ENCODE measurements around the gene KIF23. TPM values are rescaled to one million over a fixed set of nuclear protein-coding genes. Genes with fewer than 3 reads are reported as not detected.

KIF23 gene
- total and polyA plus RNA-seq, 2 of the 4 experiments (the other 2 are of a cell fraction), result 37.7 to 56.1 TPM

- H4K5ac ChIP-seq (ENCODE audit: low read depth, low read length), result no peak overlapping the region
- DNase-seq, result no peak
- intact Hi-C loops (cut with micrococcal nuclease), result no loop called here
- no peaks in the 10 kb centered on the region for H3K79me1 ChIP-seq (ENCODE audit: low read depth in 1 of 2, low read length in 2 of 2)
- H2BK120ac ChIP-seq (ENCODE audit: low read depth, low read length), result no peak overlapping the region
- in situ Hi-C loops (cut with MboI; ENCODE audit: low sequenced_read_pairs), result no loop called here
- H3K9me3 ChIP-seq (ENCODE audit: control insufficient read depth, insufficient read depth, low read length), result no peaks in the 10 kb centered on the region; the same call in none of the 2 replicates
- dilution Hi-C loops (cut with HindIII; ENCODE audit: low sequenced_read_pairs, unreplicated experiment), result no loop called here
- no peak overlapping the region for H2BK15ac ChIP-seq (ENCODE audit: low read depth, low read length)
- H3K4me1 ChIP-seq (ENCODE audit: control insufficient read depth, insufficient read depth, low read length), result no peaks in the 10 kb centered on the region
- BruUV-seq (replicated peaks), result no TSS peak
- TF ChIP-seq RAD21 (IDR thresholded peaks at IDR 0.05; ENCODE audit: low read length) (no peak), NFE2L2 (IDR thresholded peaks at IDR 0.05; ENCODE audit: low read depth, low read length) (no peak), RFX5 (IDR thresholded peaks at IDR 0.05; ENCODE audit: low read depth, low read length) (no peak), MAFK (IDR thresholded peaks at IDR 0.05; ENCODE audit: low read depth, low read length) (no peak), MAZ (IDR thresholded peaks at IDR 0.05; ENCODE audit: borderline replicate concordance, low read depth, low read length) (no peak), BHLHE40 (IDR thresholded peaks at IDR 0.05; ENCODE audit: low read depth, low read length) (no peak), FOS (IDR thresholded peaks at IDR 0.05; ENCODE audit: low read depth, low read length) (no peak), CHD1 (IDR thresholded peaks at IDR 0.05; ENCODE audit: low read depth, low read length) (no peak), RCOR1 (IDR thresholded peaks at IDR 0.05; ENCODE audit: insufficient replicate concordance, low read length) (no peak), CEBPB (IDR thresholded peaks at IDR 0.05; ENCODE audit: low read depth, low read length) (no peak), ELK1 (IDR thresholded peaks at IDR 0.05; ENCODE audit: borderline replicate concordance, low read depth, low read length) (no peak), MXI1 (IDR thresholded peaks at IDR 0.05; ENCODE audit: borderline replicate concordance, low read depth, low read length) (no peak)
- TF ChIP-seq, protein P1, sequence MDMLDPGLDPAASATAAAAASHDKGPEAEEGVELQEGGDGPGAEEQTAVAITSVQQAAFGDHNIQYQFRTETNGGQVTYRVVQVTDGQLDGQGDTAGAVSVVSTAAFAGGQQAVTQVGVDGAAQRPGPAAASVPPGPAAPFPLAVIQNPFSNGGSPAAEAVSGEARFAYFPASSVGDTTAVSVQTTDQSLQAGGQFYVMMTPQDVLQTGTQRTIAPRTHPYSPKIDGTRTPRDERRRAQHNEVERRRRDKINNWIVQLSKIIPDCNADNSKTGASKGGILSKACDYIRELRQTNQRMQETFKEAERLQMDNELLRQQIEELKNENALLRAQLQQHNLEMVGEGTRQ (IDR thresholded peaks at IDR 0.05; ENCODE audit: low read depth, low read length), result no peak
- TF ChIP-seq, protein P2, sequence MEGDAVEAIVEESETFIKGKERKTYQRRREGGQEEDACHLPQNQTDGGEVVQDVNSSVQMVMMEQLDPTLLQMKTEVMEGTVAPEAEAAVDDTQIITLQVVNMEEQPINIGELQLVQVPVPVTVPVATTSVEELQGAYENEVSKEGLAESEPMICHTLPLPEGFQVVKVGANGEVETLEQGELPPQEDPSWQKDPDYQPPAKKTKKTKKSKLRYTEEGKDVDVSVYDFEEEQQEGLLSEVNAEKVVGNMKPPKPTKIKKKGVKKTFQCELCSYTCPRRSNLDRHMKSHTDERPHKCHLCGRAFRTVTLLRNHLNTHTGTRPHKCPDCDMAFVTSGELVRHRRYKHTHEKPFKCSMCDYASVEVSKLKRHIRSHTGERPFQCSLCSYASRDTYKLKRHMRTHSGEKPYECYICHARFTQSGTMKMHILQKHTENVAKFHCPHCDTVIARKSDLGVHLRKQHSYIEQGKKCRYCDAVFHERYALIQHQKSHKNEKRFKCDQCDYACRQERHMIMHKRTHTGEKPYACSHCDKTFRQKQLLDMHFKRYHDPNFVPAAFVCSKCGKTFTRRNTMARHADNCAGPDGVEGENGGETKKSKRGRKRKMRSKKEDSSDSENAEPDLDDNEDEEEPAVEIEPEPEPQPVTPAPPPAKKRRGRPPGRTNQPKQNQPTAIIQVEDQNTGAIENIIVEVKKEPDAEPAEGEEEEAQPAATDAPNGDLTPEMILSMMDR (conservative IDR thresholded peaks at IDR 0.05; ENCODE audit: low read depth, low read length), result no peak
- H3K56ac ChIP-seq (ENCODE audit: extremely low read depth, insufficient read depth, low read length), result no peak overlapping the region
- CTCF ChIA-PET, result no interaction called here
- H4K20me1 ChIP-seq (ENCODE audit: insufficient read depth, low read length), result no peaks in the 10 kb centered on the region
- WGBS, 2 experiments (ENCODE audit: extremely low coverage in 2 of 2, insufficient read length in 1 of 2), result no CpG with 5 or more reads among the region's 2 CpGs
- H3K18ac ChIP-seq (ENCODE audit: low read depth, low read length), result no peak overlapping the region
- POLR2A ChIA-PET (ENCODE audit: unreplicated experiment), result no interaction called here
- no peak overlapping the region for H2AK9ac ChIP-seq (replicated peaks; ENCODE audit: low read depth, low read length, poor library complexity)
- no peak for ATAC-seq (ENCODE audit: low read depth)
- no peak overlapping the region for H2BK5ac ChIP-seq (ENCODE audit: low read depth, low read length, poor library complexity, severe bottlenecking)
- H3K14ac ChIP-seq (replicated peaks; ENCODE audit: low read depth, low read length), result no peak overlapping the region
- no peaks in the 10 kb centered on the region for H3K36me3 ChIP-seq (ENCODE audit: control insufficient read depth, insufficient read depth, low read length)
- no peak overlapping the region for H3K9ac ChIP-seq (ENCODE audit: low read depth, low read length)
- no peak overlapping the region for H2BK20ac ChIP-seq (ENCODE audit: low read depth, low read length)
- H3K27ac ChIP-seq (ENCODE audit: insufficient read depth, low read length), result no peak overlapping the region
- H3K27me3 ChIP-seq (ENCODE audit: control insufficient read depth, insufficient read depth, low read length), result peaks cover 45% of the 10 kb centered on the region
- H3K4me2 ChIP-seq (ENCODE audit: low read depth, low read length), result no peak overlapping the region
- no peak overlapping the region for H3K23ac ChIP-seq (ENCODE audit: low read depth, low read length)
- H3K4me3 ChIP-seq (ENCODE audit: insufficient read depth, low read depth, low read length), result no peak overlapping the region
- H3K9me1 ChIP-seq (ENCODE audit: insufficient read depth, low read length), result no peaks in the 10 kb centered on the region
- no peak overlapping the region for H2AFZ ChIP-seq (replicated peaks; ENCODE audit: low read length, poor library complexity)
- H2AK5ac ChIP-seq (ENCODE audit: low read depth, low read length), result no peak overlapping the region
- H4K91ac ChIP-seq (ENCODE audit: insufficient read depth, low read depth, low read length), result no peak overlapping the region
- H3K4ac ChIP-seq (ENCODE audit: low read depth, low read length), result no peak overlapping the region
- H4K8ac ChIP-seq (ENCODE audit: low read depth in 2 of 2, low read length in 2 of 2), result no peak overlapping the region
These were observed 81.9 kb downstream of the KIF23 start for GRCh38 chr15:69496001-69496400.

All from IMR-90 (cell line).